Smooth muscle cell of the brain vasculature (primary cell): Measurements from ENCODE around the gene GRAP2.
"Not testable (repeated sequence)": the region's sequence is repeated elsewhere in the genome, so short reads cannot be mapped to it uniquely, and the experiment has no call there.

Experiments used
- DNase-seq: peaks from one replicate; pipeline ENCODE4 v3.0.0-alpha.2; 2012; ENCODE audit warnings: low read depth, low spot score

The GRAP2 gene

GRCh38 chr22:39897841-39898240 is 3.0 kb upstream of the GRAP2 start:
- DNase-seq = no peak

GRCh38 chr22:39898997-39899396 is 1.9 kb upstream of the GRAP2 start:
- no peak for DNase-seq

GRCh38 chr22:39901565-39902146 is 772 bp downstream of the GRAP2 start:
- DNase-seq = no peak

GRCh38 chr22:39904024-39904423 is 3.1 kb downstream of the GRAP2 start:
- DNase-seq = not testable (repeated sequence)

GRCh38 chr22:39904862-39905261 is 4.0 kb downstream of the GRAP2 start:
- no peak for DNase-seq

- DNase-seq = no peak
Measured at GRCh38 chr22:39905687-39906086, 4.8 kb downstream of the GRAP2 start.

- no peak for DNase-seq
Measured at GRCh38 chr22:39906207-39906606, 5.3 kb downstream of the GRAP2 start.

GRCh38 chr22:39907047-39907446 is 6.2 kb downstream of the GRAP2 start:
- no peak for DNase-seq

- no peak for DNase-seq
Measured at GRCh38 chr22:39907605-39908097, 6.8 kb downstream of the GRAP2 start.

GRCh38 chr22:39908136-39908535 is 7.3 kb downstream of the GRAP2 start:
- DNase-seq = no peak

GRCh38 chr22:39908737-39909136 is 7.9 kb downstream of the GRAP2 start:
- no peak for DNase-seq

- no peak for DNase-seq
Measured at GRCh38 chr22:39910876-39911613, 10.2 kb downstream of the GRAP2 start.

- DNase-seq = no peak
Measured at GRCh38 chr22:39913321-39913720, 12.4 kb downstream of the GRAP2 start.

- DNase-seq = no peak
Measured at GRCh38 chr22:39913886-39914285, 13.0 kb downstream of the GRAP2 start.

- DNase-seq = no peak
Measured at GRCh38 chr22:39914584-39914983, 13.7 kb downstream of the GRAP2 start.

- DNase-seq = no peak
Measured at GRCh38 chr22:39915295-39915726, 14.4 kb downstream of the GRAP2 start.

- DNase-seq = no peak
Measured at GRCh38 chr22:39916496-39916895, 15.6 kb downstream of the GRAP2 start.

GRCh38 chr22:39917197-39917643 is 16.3 kb downstream of the GRAP2 start:
- no peak for DNase-seq

- DNase-seq = no peak
Measured at GRCh38 chr22:39917776-39918495, 17.1 kb downstream of the GRAP2 start.

- no peak for DNase-seq
Measured at GRCh38 chr22:39920134-39920743, 19.4 kb downstream of the GRAP2 start.

- no peak for DNase-seq
Measured at GRCh38 chr22:39923696-39924095, 22.8 kb downstream of the GRAP2 start.

GRCh38 chr22:39924286-39924685 is 23.4 kb downstream of the GRAP2 start:
- DNase-seq = no peak
